Endodermal cell (in vitro differentiated cells): ENCODE measurements around the gene ULK1. TPM values are rescaled to one million over a fixed set of nuclear protein-coding genes. Genes with fewer than 3 reads are reported as not detected.

Source experiments
- DNase-seq: peaks from one replicate; pipeline ENCODE4 v3.0.0-alpha.2; 2017
- H3K27ac ChIP-seq: 2 replicates; pipeline ENCODE4 v1.5.1; 2013; ENCODE audit warnings: mild to moderate bottlenecking, low read depth, low read length, moderate library complexity
- H3K27me3 ChIP-seq: 2 replicates; pipeline ENCODE4 v1.6.1; 2013; ENCODE audit warnings: mild to moderate bottlenecking, low read length, moderate library complexity; ENCODE audit not compliant: insufficient read depth, control insufficient read depth, poor library complexity, severe bottlenecking
- H3K36me3 ChIP-seq: 2 replicates; pipeline ENCODE4 v1.7.0; 2013; ENCODE audit warnings: mild to moderate bottlenecking, low read length, moderate library complexity; ENCODE audit not compliant: control insufficient read depth, insufficient read depth
- H3K4me1 ChIP-seq: one replicate; pipeline ENCODE4 v1.7.0; 2013; ENCODE audit warnings: low read length; ENCODE audit not compliant: control insufficient read depth, insufficient read depth
- H3K4me3 ChIP-seq: 2 replicates; pipeline ENCODE4 v1.5.1; 2013; ENCODE audit warnings: mild to moderate bottlenecking, low read length, moderate library complexity
- H3K9ac ChIP-seq: 2 replicates; pipeline ENCODE4 v1.6.1; 2013; ENCODE audit warnings: mild to moderate bottlenecking, low read length, moderate library complexity; ENCODE audit not compliant: poor library complexity, severe bottlenecking; ENCODE audit errors: extremely low read depth
- H3K9me3 ChIP-seq: 2 replicates; pipeline ENCODE4 v1.6.1; 2013; ENCODE audit warnings: mild to moderate bottlenecking, low read length, moderate library complexity; ENCODE audit not compliant: control insufficient read depth
- H3K27ac Mint-ChIP-seq: 2 replicates; pipeline ENCODE4 v1.8.0; 2020; ENCODE audit warnings: mixed read lengths
- H3K27me3 Mint-ChIP-seq: 2 replicates; pipeline ENCODE4 v1.8.0; 2021; ENCODE audit warnings: mild to moderate bottlenecking, mixed read lengths; ENCODE audit not compliant: insufficient read depth
- H3K36me3 Mint-ChIP-seq: 2 replicates; pipeline ENCODE4 v1.8.0; 2020; ENCODE audit warnings: low read depth, mixed read lengths
- H3K4me1 Mint-ChIP-seq: 2 replicates; pipeline ENCODE4 v1.8.0; 2020; ENCODE audit warnings: mixed read lengths
- H3K4me3 Mint-ChIP-seq: 2 replicates; pipeline ENCODE4 v1.8.0; 2020; ENCODE audit warnings: mild to moderate bottlenecking, moderate library complexity, mixed read lengths
- H3K9me3 Mint-ChIP-seq: 2 replicates; pipeline ENCODE4 v1.8.0; 2020; ENCODE audit warnings: mild to moderate bottlenecking, mixed read lengths
- CTCF ChIP-seq: fragments of 200-600 bp; sonication (generic); conservative IDR thresholded peaks from 2 replicates; pipeline ENCODE4 v1.5.0; 2021; ENCODE audit warnings: antibody characterized with exemption, mild to moderate bottlenecking
- WGBS, 2 experiments: methylation state at CpG; one replicate each; pipeline versions ENCODE4 v1.1.5 to v1.1.7; 2013; ENCODE audit warnings: missing lambda C conversion rate in 2 of 2, mixed read lengths in 1 of 2; ENCODE audit not compliant: insufficient coverage in 1 of 2, insufficient read length in 1 of 2; 5-methylcytosine and 5-hydroxymethylcytosine counted together
- total RNA-seq, 2 donors: library from RNA; stranded (reverse); fragmentation: NEBNext Ultra II Directional in 1 of 2; extraction: Animal tissue kit (Norgen Biotek cat#: 25700) in 1 of 2; gene quantifications; 2 replicates in 1 of 2; 3 replicates in 1 of 2; pipeline ENCODE4 v1.2.1, GENCODE V29; 2021

The ULK1 gene
- total RNA-seq, 2 donors from 2014 or later, result 68.0 to 104 TPM

GRCh38 chr12:131897875-131898274 lies 3.5 kb downstream of the ULK1 start:
- H3K4me3 ChIP-seq, result no peak overlapping the region
- no peak overlapping the region for H3K9ac ChIP-seq
- peaks cover 23% of the 10 kb centered on the region for H3K36me3 ChIP-seq
- Mint-ChIP-seq H3K27ac (peak overlapping the region; percentile 52), H3K36me3 (peaks cover 15% of the 10 kb centered on the region), H3K4me3 (no peak overlapping the region), H3K27me3 (no peaks in the 10 kb centered on the region), H3K4me1 (peaks cover 11% of the 10 kb centered on the region), H3K9me3 (no peaks in the 10 kb centered on the region)
- DNase-seq, result peak; percentile 48
- no peaks in the 10 kb centered on the region for H3K27me3 ChIP-seq
- no peak for TF ChIP-seq CTCF
- H3K9me3 ChIP-seq, result no peaks in the 10 kb centered on the region
- no peak overlapping the region for H3K27ac ChIP-seq
- WGBS, 2 experiments, result 93 to 94% methylated on average over 3 to 9 of the region's 9 CpGs
- peaks cover 5% of the 10 kb centered on the region for H3K4me1 ChIP-seq

GRCh38 chr12:131900397-131900796 lies 6.0 kb downstream of the ULK1 start:
- no peaks in the 10 kb centered on the region for H3K27me3 ChIP-seq
- no peak overlapping the region for H3K4me3 Mint-ChIP-seq
- peaks cover 10% of the 10 kb centered on the region for H3K4me1 Mint-ChIP-seq
- no peak overlapping the region for H3K9ac ChIP-seq
- 96 to 100% methylated on average over 4 to 6 of the region's 6 CpGs for WGBS, 2 experiments
- H3K27ac ChIP-seq, result no peak overlapping the region
- H3K36me3 Mint-ChIP-seq, result peaks cover 15% of the 10 kb centered on the region
- no peak overlapping the region for H3K4me3 ChIP-seq
- TF ChIP-seq CTCF, result no peak
- no peak for DNase-seq
- no peaks in the 10 kb centered on the region for H3K27me3 Mint-ChIP-seq
- H3K9me3 Mint-ChIP-seq, result no peaks in the 10 kb centered on the region
- peak overlapping the region; percentile 52 for H3K27ac Mint-ChIP-seq
- peaks cover 5% of the 10 kb centered on the region for H3K4me1 ChIP-seq
- H3K36me3 ChIP-seq, result peaks cover 23% of the 10 kb centered on the region
- H3K9me3 ChIP-seq, result no peaks in the 10 kb centered on the region

GRCh38 chr12:131901431-131902331 lies 7.3 kb downstream of the ULK1 start:
- no peak for TF ChIP-seq CTCF
- Mint-ChIP-seq H3K4me3 (no peak overlapping the region), H3K27me3 (no peaks in the 10 kb centered on the region), H3K27ac (peak overlapping the region; percentile 44), H3K9me3 (no peaks in the 10 kb centered on the region), H3K4me1 (peaks cover 5% of the 10 kb centered on the region), H3K36me3 (peaks cover 19% of the 10 kb centered on the region)
- no peak for DNase-seq
- Histone ChIP-seq H3K4me1 (peaks cover 5% of the 10 kb centered on the region), H3K27me3 (no peaks in the 10 kb centered on the region), H3K4me3 (no peak overlapping the region), H3K27ac (no peak overlapping the region), H3K9ac (no peak overlapping the region), H3K36me3 (peaks cover 26% of the 10 kb centered on the region), H3K9me3 (no peaks in the 10 kb centered on the region)
- 91 to 93% methylated on average over 15 to 30 of the region's 30 CpGs for WGBS, 2 experiments
